Measurements from ENCODE around the gene RCAN3. TPM values are rescaled to one million over a fixed set of nuclear protein-coding genes. Genes with fewer than 3 reads are reported as not detected.

The RCAN3 gene
- total and polyA plus RNA-seq, 2 of the 4 experiments (the other 2 are of a cell fraction), result 4.0 to 5.9 TPM

- no peak overlapping the region for H3K18ac ChIP-seq (ENCODE audit: low read depth, low read length)
- no peak overlapping the region for H3K14ac ChIP-seq (replicated peaks; ENCODE audit: low read depth, low read length)
- H3K27ac ChIP-seq (ENCODE audit: insufficient read depth, low read length), result no peak overlapping the region
- no peak for TF ChIP-seq CHD1 (IDR thresholded peaks at IDR 0.05; ENCODE audit: low read depth, low read length)
- no peak for TF ChIP-seq RFX5 (IDR thresholded peaks at IDR 0.05; ENCODE audit: low read depth, low read length)
- TF ChIP-seq MXI1 (IDR thresholded peaks at IDR 0.05; ENCODE audit: borderline replicate concordance, low read depth, low read length), result no peak
- no peak for TF ChIP-seq POLR2A (IDR thresholded peaks at IDR 0.05; ENCODE audit: low read depth, low read length)
- no peak for TF ChIP-seq CEBPB (IDR thresholded peaks at IDR 0.05; ENCODE audit: low read depth, low read length)
- no peak for TF ChIP-seq MAZ (IDR thresholded peaks at IDR 0.05; ENCODE audit: borderline replicate concordance, low read depth, low read length)
- TF ChIP-seq USF2 (IDR thresholded peaks at IDR 0.05; ENCODE audit: low read depth, low read length), result no peak
- no peak for TF ChIP-seq RCOR1 (IDR thresholded peaks at IDR 0.05; ENCODE audit: insufficient replicate concordance, low read length)
- TF ChIP-seq SMC3 (IDR thresholded peaks at IDR 0.05; ENCODE audit: low read depth, low read length), result no peak
- H3K4me1 ChIP-seq (ENCODE audit: control insufficient read depth, insufficient read depth, low read length), result no peaks in the 10 kb centered on the region
- no peak overlapping the region for H4K5ac ChIP-seq (ENCODE audit: low read depth, low read length)
- H3K79me1 ChIP-seq (ENCODE audit: low read depth in 1 of 2, low read length in 2 of 2), result no peaks in the 10 kb centered on the region
- DNase-seq (no peak), ATAC-seq (ENCODE audit: low read depth) (no peak)
- peaks cover 7% of the 10 kb centered on the region for H3K9me3 ChIP-seq (ENCODE audit: control insufficient read depth, insufficient read depth, low read length)
- intact Hi-C loops (cut with micrococcal nuclease), result loop anchor here (10.0 kb wide), 1 partner anchor 186 kb away; no protein-coding TSS in a partner anchor
- H3K4me3 ChIP-seq (ENCODE audit: insufficient read depth, low read depth, low read length), result no peak overlapping the region
- ChIA-PET CTCF (no interaction called here), POLR2A (ENCODE audit: unreplicated experiment) (no interaction called here)
- H4K91ac ChIP-seq (ENCODE audit: insufficient read depth, low read depth, low read length), result no peak overlapping the region
- no peaks in the 10 kb centered on the region for H3K36me3 ChIP-seq (ENCODE audit: control insufficient read depth, insufficient read depth, low read length)
- no peak overlapping the region for H3K4me2 ChIP-seq (ENCODE audit: low read depth, low read length)
- no peak overlapping the region for H2BK5ac ChIP-seq (ENCODE audit: low read depth, low read length, poor library complexity, severe bottlenecking)
- in situ Hi-C loops (cut with MboI; ENCODE audit: low sequenced_read_pairs), result no loop called here
- 61% methylated on average over 5 of the region's 10 CpGs; no CpG with 5 or more reads in 1 of the 2 experiments for WGBS, 2 experiments (ENCODE audit: extremely low coverage in 2 of 2, insufficient read length in 1 of 2)
- no peak overlapping the region for H3K4ac ChIP-seq (ENCODE audit: low read depth, low read length)
- no peak overlapping the region for H2BK15ac ChIP-seq (ENCODE audit: low read depth, low read length)
- BruUV-seq (replicated peaks), result no TSS peak
- no peak overlapping the region for H3K9ac ChIP-seq (ENCODE audit: low read depth, low read length)
- H2AFZ ChIP-seq (replicated peaks; ENCODE audit: low read length, poor library complexity), result no peak overlapping the region
- dilution Hi-C loops (cut with HindIII; ENCODE audit: low sequenced_read_pairs, unreplicated experiment), result no loop called here
- no peak overlapping the region for H3K23ac ChIP-seq (ENCODE audit: low read depth, low read length)
- H2BK120ac ChIP-seq (ENCODE audit: low read depth, low read length), result no peak overlapping the region
- H2AK5ac ChIP-seq (ENCODE audit: low read depth, low read length), result no peak overlapping the region
- no peak overlapping the region for H4K8ac ChIP-seq (ENCODE audit: low read depth in 2 of 2, low read length in 2 of 2)
- H2AK9ac ChIP-seq (replicated peaks; ENCODE audit: low read depth, low read length, poor library complexity), result no peak overlapping the region
- H3K9me1 ChIP-seq (ENCODE audit: insufficient read depth, low read length), result no peaks in the 10 kb centered on the region
- peaks cover 46% of the 10 kb centered on the region for H3K27me3 ChIP-seq (ENCODE audit: control insufficient read depth, insufficient read depth, low read length)
- H2BK20ac ChIP-seq (ENCODE audit: low read depth, low read length), result no peak overlapping the region
- no peaks in the 10 kb centered on the region for H4K20me1 ChIP-seq (ENCODE audit: insufficient read depth, low read length)
- no peak overlapping the region for H3K56ac ChIP-seq (ENCODE audit: extremely low read depth, insufficient read depth, low read length)
These were observed 78.1 kb downstream of the RCAN3 start for GRCh38 chr1:24580756-24581155.

Data from IMR-90 (cell line).